Hepatocyte (in vitro differentiated cells): ENCODE data around the gene DOCK8. TPM values are rescaled to one million over a fixed set of nuclear protein-coding genes. Genes with fewer than 3 reads are reported as not detected.

Experiments
- DNase-seq: peaks from one replicate; pipeline ENCODE4 v3.0.0-alpha.2; 2016; ENCODE audit warnings: low spot score
- H2AFZ ChIP-seq: fragments of 200-600 bp; sonication (generic); 2 replicates; pipeline ENCODE4 v1.6.0; 2016; ENCODE audit warnings: antibody characterized with exemption, mild to moderate bottlenecking
- H3K27ac ChIP-seq: fragments of 200-600 bp; sonication (generic); 2 replicates; pipeline ENCODE4 v1.5.1; 2016; ENCODE audit warnings: mild to moderate bottlenecking
- H3K27me3 ChIP-seq: fragments of 200-600 bp; sonication (generic); 2 replicates; pipeline ENCODE4 v1.6.1; 2016
- H3K36me3 ChIP-seq: fragments of 200-600 bp; sonication (generic); replicated peaks from 2 replicates; pipeline ENCODE4 v1.5.1; 2016; ENCODE audit warnings: low read depth; ENCODE audit not compliant: insufficient read depth
- H3K4me1 ChIP-seq: fragments of 200-600 bp; sonication (generic); 2 replicates; pipeline ENCODE4 v1.5.1; 2016; ENCODE audit warnings: mild to moderate bottlenecking, moderate library complexity; ENCODE audit not compliant: insufficient read depth
- H3K4me2 ChIP-seq: fragments of 200-600 bp; sonication (generic); 2 replicates; pipeline ENCODE4 v1.6.0; 2016
- H3K4me3 ChIP-seq: fragments of 200-600 bp; sonication (generic); 2 replicates; pipeline ENCODE4 v1.5.1; 2016; ENCODE audit warnings: mild to moderate bottlenecking
- H3K79me2 ChIP-seq: fragments of 200-600 bp; sonication (generic); 2 replicates; pipeline ENCODE4 v1.6.0; 2017; ENCODE audit warnings: mild to moderate bottlenecking
- H3K9me2 ChIP-seq: fragments of 200-600 bp; sonication (generic); replicated peaks from 2 replicates; pipeline ENCODE4 v1.6.0; 2017; ENCODE audit warnings: mild to moderate bottlenecking; ENCODE audit not compliant: insufficient read depth
- H3K9me3 ChIP-seq: fragments of 200-600 bp; sonication (generic); 2 replicates; pipeline ENCODE4 v1.5.1; 2016; ENCODE audit warnings: low read depth, mild to moderate bottlenecking
- H4K20me1 ChIP-seq: fragments of 200-600 bp; sonication (generic); 2 replicates; pipeline ENCODE4 v1.6.0; 2016; ENCODE audit warnings: mild to moderate bottlenecking; ENCODE audit not compliant: insufficient read depth, poor library complexity, severe bottlenecking
- EZH2 ChIP-seq: fragments of 200-600 bp; sonication (generic); IDR thresholded peaks from 2 replicates; pipeline ENCODE4 v1.6.1; 2016; ENCODE audit warnings: antibody characterized with exemption, mild to moderate bottlenecking, borderline replicate concordance
- EZH2phosphoT487 ChIP-seq: fragments of 200-600 bp; sonication (generic); IDR thresholded peaks from one replicate; pipeline ENCODE4 v1.6.1; 2018; ENCODE audit warnings: antibody characterized with exemption, mild to moderate bottlenecking, low read depth, moderate library complexity; ENCODE audit not compliant: unreplicated experiment, severe bottlenecking
- WGBS: methylation state at CpG from one replicate; pipeline ENCODE4 v1.1.6; 2016; ENCODE audit warnings: low lambda C conversion rate; ENCODE audit errors: missing lambda C conversion rate; 5-methylcytosine and 5-hydroxymethylcytosine counted together
- polyA plus RNA-seq: library from polyadenylated mRNA; unstranded; fragments of >200 nt; fragmentation: Nextera tagmentation; extraction: Ambion mirVana; gene quantifications from 2 replicates; pipeline ENCODE4 v1.2.1, GENCODE V29; 2016
- total RNA-seq: library from RNA; depleted of rRNA; stranded (reverse); fragments of >200 nt; gene quantifications from 2 replicates; pipeline ENCODE4 v1.2.3, GENCODE V29; 2014
- TF ChIP-seq, protein P1 (sequence below): fragments of 200-600 bp; sonication (generic); IDR thresholded peaks from 2 replicates; pipeline ENCODE4 v1.5.1; 2016; ENCODE audit warnings: antibody characterized with exemption, mild to moderate bottlenecking; ENCODE audit not compliant: poor library complexity

The DOCK8 gene
- total and polyA plus RNA-seq, 2 experiments from 2014 or later: 6.5 to 6.6 TPM

GRCh38 chr9:221989-222776, 7.5 kb downstream of the DOCK8 start:
- H3K4me2 ChIP-seq: no peak overlapping the region
- H3K36me3 ChIP-seq: no peaks in the 10 kb centered on the region
- no peaks in the 10 kb centered on the region for H3K9me3 ChIP-seq
- no peak overlapping the region for H3K27ac ChIP-seq
- no peak for DNase-seq
- no peaks in the 10 kb centered on the region for H3K9me2 ChIP-seq
- no peak overlapping the region for H2AFZ ChIP-seq
- no peaks in the 10 kb centered on the region for H3K27me3 ChIP-seq
- WGBS: 61% methylated on average over 6 of the region's 6 CpGs
- H3K79me2 ChIP-seq: no peaks in the 10 kb centered on the region
- peaks cover 7% of the 10 kb centered on the region for H3K4me1 ChIP-seq
- H3K4me3 ChIP-seq: no peak overlapping the region
- no peaks in the 10 kb centered on the region for H4K20me1 ChIP-seq
- no peak for TF ChIP-seq EZH2
- TF ChIP-seq, protein P1, sequence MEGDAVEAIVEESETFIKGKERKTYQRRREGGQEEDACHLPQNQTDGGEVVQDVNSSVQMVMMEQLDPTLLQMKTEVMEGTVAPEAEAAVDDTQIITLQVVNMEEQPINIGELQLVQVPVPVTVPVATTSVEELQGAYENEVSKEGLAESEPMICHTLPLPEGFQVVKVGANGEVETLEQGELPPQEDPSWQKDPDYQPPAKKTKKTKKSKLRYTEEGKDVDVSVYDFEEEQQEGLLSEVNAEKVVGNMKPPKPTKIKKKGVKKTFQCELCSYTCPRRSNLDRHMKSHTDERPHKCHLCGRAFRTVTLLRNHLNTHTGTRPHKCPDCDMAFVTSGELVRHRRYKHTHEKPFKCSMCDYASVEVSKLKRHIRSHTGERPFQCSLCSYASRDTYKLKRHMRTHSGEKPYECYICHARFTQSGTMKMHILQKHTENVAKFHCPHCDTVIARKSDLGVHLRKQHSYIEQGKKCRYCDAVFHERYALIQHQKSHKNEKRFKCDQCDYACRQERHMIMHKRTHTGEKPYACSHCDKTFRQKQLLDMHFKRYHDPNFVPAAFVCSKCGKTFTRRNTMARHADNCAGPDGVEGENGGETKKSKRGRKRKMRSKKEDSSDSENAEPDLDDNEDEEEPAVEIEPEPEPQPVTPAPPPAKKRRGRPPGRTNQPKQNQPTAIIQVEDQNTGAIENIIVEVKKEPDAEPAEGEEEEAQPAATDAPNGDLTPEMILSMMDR: no peak
- no peak for TF ChIP-seq EZH2phosphoT487

DNA sequence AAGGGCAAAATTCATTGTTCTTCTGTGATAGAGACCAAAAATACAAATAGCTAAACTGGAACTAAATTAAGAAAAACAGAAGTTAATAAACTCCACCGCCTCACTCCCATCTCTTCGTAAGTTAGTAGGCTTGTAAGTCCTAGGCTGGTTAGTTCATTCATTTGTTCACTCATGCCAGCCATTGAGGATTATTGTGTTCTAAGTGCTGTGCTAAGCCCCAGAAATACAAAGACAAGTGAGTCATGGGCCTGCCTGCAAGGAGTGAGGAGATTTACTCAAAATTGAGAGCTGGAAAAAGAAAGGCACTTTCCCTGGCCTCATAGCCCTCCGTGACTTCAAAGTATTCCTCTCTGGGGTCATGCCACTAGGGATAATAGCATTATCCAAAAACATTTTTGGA, 8.5 kb downstream of the DOCK8 start:
- Histone ChIP-seq H3K27me3 (no peaks in the 10 kb centered on the region), H3K9me3 (no peaks in the 10 kb centered on the region), H3K79me2 (no peaks in the 10 kb centered on the region), H3K36me3 (no peaks in the 10 kb centered on the region), H4K20me1 (no peaks in the 10 kb centered on the region), H3K27ac (no peak overlapping the region), H3K4me1 (peaks cover 7% of the 10 kb centered on the region), H3K9me2 (no peaks in the 10 kb centered on the region), H3K4me3 (no peak overlapping the region), H2AFZ (no peak overlapping the region), H3K4me2 (no peak overlapping the region)
- WGBS: 78% methylated on average over 3 of the region's 3 CpGs
- no peak for DNase-seq
- TF ChIP-seq, protein P1: no peak
- TF ChIP-seq EZH2phosphoT487 (no peak), EZH2 (no peak)

- H3K36me3 ChIP-seq: no peaks in the 10 kb centered on the region
- 80% methylated on average over 5 of the region's 5 CpGs for WGBS
- DNase-seq: no peak
- H3K9me2 ChIP-seq: no peaks in the 10 kb centered on the region
- no peaks in the 10 kb centered on the region for H3K27me3 ChIP-seq
- no peaks in the 10 kb centered on the region for H3K79me2 ChIP-seq
- no peaks in the 10 kb centered on the region for H4K20me1 ChIP-seq
- H2AFZ ChIP-seq: no peak overlapping the region
- no peak overlapping the region for H3K4me2 ChIP-seq
- H3K4me1 ChIP-seq: peaks cover 7% of the 10 kb centered on the region
- TF ChIP-seq, protein P1: no peak
- TF ChIP-seq EZH2 (no peak), EZH2phosphoT487 (no peak)
- no peaks in the 10 kb centered on the region for H3K9me3 ChIP-seq
- no peak overlapping the region for H3K4me3 ChIP-seq
- no peak overlapping the region for H3K27ac ChIP-seq
Measured at GRCh38 chr9:224026-224425, 9.4 kb downstream of the DOCK8 start.
